ENCODE measurements around the gene FBXO41.
A peak's percentile ranks its signal among the peaks of the same experiment; 100 is the strongest.

Gene FBXO41

DNA sequence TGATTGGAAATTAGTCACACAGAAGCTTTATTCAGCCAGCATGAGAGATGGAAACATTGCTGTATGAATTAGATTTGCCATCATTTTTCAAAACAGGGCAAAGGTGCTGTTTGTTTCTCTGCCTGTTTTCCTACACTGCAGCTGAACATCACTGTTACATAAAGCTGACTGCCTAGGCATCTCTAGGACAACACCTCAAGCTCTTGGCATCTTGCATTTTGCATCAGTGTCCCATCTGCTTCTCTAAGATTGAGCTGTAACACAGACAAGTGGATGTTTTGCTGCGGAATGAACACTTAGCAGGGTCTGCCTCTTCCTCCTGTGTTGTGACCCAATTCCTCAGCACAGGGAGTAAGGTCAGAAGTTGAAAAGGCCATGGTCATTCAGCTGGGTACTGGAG is 45.3 kb downstream of the FBXO41 start:
- DNase-seq: no peak

DNA sequence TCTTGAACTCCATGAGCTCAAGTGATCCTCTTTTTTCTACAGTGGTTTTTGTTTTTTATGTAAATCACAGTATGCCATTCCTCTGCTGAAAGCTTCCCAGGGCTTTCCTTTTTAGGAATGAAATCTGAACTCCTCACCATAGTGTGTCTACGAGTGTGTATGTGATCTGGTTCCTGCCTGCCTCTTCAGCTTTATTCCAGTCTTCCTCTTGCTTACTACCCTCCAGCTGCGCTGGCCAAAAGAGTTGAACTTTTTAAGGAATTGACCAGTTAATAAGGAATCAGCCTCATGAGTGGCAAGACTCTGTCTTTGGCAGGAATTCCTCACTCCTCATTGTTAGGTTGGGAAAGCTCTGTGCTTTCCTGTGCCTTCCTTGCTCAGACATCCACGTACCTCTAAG is 46.1 kb downstream of the FBXO41 start:
- no peak for DNase-seq

DNA sequence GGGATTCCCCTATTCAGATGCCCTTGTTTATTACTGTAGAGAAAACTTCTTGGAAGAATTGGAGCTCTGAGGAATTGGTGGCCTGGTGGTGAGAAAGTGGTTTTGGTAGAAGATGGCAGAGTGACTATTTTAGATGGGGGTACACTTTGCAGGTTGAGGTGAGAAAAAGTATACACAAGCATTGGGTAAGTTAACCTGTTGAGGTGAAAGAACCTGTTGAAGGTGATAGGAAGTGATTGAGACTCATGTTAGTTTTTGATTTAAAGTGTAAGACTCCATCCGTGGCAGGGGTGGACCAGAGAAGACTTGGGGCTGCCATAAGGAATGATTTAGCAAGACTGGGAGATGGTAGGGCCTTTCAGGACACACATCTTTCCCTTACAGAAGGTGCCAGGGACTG is 47.1 kb downstream of the FBXO41 start:
- no peak for DNase-seq

DNA sequence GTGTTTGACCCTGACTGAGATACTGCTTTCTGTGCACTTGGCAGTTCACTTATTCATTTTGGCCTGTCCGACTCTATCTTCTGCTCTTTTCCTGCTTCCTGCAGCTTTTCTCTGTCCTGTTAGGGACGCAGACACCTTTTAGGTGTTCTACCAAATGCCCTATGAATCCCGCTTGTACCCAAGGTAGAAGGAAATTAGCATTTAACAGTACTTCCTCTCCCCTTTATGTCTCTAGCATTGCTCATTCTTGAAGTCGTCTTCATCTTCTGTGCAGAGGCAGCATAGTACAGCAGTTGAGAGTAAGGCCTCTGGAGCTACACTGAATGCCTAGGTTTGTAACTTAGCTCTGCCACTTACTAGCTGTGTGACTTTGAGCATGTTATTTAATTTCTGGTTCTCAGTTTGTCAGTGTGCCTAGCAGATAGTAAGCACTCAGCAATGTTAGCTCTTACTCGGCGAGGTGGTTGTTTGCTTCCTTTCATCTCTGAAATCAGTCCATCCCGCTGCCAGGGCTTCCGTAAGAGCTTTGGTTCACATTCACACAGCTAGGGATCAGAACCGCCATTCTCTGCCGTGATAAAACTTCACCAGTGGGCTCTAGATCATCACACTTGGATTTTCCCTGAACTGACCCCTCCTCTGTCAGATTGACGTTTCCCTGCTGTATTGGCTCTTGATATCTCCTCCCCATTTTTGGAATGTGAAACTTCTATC is 48.8 kb downstream of the FBXO41 start:
- no peak for DNase-seq

DNA sequence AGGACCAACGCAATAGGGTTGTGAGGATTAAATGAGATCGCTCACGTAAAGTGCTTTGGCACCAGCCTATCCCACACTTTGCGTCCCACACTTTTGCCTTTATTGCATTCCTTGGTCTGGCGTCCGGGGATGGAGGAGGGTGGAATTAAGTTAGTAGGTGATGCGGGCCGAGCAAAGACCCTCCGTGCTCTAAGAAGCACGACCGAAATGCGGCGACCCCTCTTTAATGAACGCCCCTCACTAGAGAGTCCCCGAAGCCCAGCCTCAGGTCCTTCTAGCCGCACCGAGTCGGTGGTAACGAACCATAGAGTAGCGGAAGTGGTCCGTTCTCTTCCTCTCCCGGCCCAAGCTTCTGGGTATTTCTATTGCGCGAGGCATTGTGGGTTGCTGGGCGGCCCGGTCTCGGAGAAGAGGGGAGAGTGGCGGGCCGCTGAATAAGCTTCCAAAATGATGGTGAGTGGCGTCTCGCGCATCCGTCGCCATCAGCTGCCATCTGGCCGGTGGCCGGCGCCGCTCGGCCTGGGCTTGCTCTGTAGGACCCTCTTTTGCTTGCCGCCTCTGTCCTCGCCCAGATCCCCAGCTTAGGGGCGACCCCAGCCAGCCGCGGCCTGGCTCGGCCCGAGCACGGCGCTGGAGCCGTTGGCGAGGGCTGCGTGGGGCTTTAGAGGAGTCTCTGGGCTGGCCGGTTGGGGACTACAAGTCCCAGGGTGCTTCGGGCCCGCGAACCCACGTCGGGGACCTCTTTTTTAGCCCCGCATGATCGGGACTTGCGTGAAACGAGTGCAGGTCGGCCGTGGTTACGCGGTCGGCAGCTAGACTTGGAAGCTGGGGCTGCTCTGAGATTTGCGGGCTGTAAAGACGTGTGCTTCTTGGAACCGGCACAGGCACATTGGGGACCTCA is 50.1 kb downstream of the FBXO41 start, which contains the start of gene CCT7:
Gene CCT7 (plus strand): TSS at position 377 of the 901 bp plus-strand sequence. CDS start 71 bp downstream, at position 448.
- DNase-seq: peak; percentile 94

DNA sequence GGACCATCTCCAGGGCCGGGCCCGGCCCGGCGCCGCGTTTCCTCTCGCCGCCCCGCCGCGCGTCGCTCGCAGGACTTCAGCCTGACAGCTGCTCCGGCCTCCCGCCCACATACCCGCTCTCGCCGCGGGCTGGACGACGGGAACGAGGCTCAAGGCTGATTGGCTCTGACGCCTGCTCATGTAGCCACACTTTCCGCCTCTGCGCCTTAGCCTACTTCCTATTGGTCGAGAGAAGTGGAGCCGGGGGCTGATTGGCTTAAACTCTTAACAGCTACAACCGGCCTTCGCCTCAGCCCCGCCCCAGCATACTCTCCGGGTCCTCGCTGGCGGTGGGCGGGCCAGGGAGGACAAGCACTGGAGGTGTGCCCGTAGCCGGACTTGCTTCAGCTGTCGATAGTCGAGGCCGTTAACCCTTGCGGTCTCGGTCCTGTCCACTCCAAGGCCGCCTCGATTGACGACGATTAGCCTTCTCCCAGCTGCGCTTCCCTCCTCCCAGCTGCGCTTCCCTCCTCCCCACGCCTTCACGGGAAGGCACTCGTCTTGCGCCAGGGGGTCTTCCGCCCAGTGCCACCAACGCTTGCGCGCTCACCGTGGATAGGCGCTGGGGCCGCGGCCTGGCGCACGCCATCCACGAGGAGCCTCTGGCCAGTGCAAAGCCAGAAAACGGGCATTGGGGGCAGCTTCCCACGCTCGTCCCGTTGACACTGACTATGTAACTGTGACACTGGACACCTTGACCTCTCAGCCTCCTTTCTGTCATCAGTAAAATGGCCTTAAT is 50.9 kb downstream of the FBXO41 start, which contains the start of gene PRADC1:
Gene PRADC1 (minus strand): TSS at position 86 of the 778 bp plus-strand sequence. CDS start 79 bp downstream, at position 7.
- DNase-seq: peak; percentile 100

DNA sequence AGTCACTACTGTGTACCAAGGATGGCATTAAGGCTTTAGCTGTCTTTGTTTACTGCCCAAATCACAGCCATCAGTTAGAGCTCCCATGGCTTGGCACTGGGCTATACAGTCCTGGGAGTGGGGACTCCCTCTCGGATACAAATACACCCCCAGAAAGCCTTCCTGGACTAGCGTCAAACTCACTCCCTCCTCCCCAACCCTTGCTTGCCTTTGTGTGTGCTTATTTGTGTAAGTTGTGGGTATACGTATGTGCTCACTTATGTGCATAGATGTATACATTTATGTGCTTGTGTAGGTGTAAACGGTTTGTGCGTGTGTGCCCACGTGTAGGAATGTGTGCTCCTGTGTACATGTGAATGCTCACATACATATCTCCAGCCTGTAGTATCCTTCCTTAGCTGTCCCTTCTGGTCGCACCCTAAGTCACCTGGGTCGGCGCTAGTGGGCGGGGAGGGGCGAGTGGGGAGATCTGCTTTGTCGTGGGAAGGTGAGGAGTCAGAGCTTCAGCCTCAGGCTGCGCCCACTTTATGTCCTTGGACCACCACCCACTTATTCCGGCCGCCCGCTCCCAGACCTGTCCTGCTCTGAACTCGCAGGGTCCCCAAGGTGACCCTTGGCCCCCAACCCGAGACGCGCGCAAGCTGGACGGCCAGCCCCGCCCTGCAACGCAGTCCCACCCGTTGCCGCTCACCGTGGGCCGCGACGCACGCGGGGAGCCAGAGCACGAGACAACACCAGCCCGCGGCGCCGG is 51.7 kb downstream of the FBXO41 start:
- DNase-seq: no peak

DNA sequence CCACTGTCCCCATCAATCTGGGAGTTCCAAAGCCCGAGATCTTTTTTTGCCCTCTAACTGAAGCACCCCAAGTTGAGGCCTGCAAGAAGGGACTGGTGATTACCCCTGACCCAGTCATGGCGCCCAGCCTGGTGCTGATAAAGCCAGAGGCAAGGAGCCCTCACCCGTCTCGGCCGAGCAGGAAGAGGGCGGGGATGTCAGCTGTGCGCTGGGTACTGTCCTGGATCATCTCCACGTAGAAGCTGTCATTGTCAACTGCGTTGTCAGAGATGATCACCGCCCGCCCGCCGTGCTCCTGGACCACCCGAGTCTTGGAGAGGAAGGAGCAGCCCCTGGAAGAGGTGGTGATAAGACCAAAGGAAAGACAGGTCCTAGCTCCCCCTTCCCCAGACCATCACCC is 55.6 kb downstream of the FBXO41 start:
- no peak for DNase-seq

DNA sequence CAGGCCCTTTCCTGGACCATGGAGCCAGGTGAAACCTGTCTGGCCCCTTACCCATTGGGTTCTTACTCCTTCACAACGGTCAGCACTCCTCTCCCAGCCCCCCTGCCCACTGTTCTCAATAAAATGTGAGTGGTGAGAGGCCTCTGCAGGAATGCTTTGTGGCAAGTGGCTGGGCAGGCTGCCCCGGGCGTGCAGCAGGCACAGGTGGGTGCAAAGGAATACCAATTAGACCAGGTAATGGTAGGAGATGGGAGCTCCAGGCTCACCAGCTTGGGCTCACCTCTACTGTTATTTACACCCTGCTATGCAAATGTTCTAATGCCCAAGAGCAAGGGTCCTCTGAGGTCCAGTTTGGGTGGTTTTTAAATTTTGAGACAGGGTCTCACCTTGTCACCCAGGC is 57.2 kb downstream of the FBXO41 start:
- DNase-seq: no peak

DNA sequence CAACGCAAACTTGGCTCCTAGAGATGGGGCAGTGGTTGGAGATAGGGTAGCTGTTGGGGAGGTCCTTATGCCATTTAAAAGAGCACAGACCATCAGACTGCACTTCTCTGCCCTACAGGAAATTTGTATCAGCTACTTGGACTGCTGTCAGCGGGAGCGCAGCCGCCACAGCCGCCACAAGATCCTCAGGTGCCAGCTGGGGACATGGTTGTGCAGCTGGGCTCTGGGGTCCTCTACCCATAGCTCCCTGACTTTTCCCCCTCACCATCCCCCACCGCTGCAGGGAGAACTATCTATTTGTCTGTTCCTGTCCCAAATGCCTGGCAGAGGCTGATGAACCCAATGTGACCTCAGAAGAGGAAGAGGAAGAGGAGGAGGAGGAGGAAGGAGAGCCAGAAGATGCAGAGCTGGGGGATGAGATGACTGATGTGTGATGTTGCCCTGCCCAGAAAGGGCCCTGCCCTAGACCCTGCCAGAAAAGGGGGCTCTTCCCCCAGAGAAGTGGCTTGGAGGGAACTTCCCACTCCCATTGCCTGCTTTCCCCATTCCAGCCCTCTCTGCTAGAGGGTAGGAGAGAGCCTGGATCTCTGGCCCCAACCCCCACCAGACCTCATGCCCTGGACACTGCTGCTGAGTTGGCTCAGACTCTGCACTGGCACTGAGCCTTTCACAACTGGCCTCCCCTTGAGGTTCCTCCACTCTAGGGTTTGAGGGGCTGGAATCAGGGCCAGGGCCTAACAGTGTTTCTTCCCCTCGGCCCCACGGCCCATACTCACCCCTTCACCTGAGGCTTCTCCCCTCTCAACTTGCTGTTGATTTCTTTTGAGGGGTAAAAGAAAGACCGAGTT is 58.5 kb downstream of the FBXO41 start:
- DNase-seq: no peak

DNA sequence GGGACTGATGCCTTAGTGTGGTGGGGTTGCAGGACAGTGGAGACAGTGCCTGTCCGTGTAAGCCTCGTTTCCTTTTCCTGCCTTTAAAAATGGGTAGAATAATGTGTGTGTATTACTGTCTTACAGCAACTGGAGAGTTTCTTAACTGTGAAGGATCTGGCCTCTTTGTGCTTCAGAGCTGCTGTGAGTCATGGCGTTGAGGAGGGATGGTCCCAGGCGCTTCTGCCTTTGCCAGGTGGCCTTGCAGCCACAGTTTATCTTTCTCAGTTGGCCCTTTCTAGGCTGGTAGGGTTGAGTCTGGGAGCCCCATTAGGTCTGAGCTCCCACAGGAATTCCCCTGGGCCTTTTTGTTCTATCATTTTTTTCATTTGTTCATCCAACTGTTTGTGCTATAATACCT is 60.5 kb downstream of the FBXO41 start:
- no peak for DNase-seq

DNA sequence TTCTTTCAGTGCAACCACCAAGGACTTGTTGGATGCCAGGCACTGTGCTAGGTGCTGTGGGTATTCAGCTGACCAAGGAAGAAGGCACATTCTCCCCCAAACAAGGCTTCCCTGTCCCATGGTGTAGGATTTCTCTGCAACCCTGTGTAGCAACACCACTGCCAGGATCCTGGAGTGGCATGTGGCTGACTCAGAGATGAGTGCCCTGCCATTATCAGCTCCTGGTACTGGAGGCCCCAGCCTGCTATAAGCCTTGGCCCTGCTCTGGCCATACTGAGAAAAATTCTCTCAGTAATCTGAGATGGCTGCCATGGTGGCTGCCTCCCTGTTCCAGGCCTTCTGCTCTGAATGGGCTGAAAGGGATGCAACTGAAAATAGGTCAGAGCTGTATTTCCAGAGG is 66.0 kb downstream of the FBXO41 start:
- DNase-seq: no peak

DNA sequence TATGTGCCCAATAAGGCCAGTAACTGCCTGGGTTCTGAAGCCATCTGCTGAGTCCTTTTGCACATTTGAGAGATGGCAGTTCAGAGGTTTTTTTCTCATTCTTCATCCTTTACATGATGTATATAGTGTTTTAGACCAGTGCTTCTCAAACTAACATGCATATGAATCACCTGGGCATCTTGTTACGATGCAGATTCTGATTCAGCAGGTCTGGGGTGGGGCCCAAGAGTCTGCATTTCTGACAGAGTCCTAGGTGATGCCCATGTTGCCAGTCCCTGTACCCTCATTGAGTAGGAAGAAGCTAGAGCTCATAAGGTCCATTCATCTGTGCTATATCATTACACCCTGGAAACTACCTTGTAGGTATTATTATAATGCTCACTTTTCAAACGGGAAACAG is 66.5 kb downstream of the FBXO41 start:
- no peak for DNase-seq

DNA sequence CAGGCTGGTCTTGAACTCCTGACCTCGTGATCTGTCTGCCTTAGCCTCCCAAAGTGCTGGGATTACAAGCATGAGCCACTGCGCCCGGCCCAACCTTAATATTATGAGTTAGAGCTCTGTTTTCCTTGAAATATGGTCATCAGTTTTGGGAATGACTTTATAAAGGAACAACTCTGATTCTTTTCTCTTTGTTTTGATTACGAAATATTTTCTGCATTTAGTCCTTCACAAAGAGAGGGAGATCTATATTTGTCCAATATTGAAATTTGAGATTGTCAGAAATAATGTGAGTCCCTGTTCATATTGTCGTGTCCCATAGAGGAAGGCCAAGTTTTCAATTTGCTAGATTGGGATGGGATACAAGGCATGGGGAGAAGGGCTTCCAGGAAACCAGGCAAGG is 67.1 kb downstream of the FBXO41 start:
- no peak for DNase-seq

DNA sequence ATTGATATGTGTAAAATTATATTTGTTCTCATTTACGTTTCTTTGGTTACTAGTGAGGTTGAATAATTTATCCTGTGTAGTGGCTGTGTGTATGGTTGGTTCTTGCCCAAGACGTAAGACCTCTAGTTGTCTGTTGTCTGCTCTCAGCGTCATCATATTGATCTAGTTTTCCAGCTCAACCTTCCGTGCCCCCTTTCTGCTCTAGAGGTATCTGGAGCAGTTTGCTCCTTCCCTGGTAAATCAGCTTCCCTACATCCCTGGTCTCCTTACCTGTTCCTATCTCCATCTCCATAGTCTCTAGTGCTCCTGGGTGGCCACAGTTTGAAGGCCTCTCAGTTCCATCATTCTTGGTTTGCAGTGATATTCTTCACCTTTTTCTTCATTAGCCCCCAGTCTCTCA is 69.0 kb downstream of the FBXO41 start:
- no peak for DNase-seq

DNA sequence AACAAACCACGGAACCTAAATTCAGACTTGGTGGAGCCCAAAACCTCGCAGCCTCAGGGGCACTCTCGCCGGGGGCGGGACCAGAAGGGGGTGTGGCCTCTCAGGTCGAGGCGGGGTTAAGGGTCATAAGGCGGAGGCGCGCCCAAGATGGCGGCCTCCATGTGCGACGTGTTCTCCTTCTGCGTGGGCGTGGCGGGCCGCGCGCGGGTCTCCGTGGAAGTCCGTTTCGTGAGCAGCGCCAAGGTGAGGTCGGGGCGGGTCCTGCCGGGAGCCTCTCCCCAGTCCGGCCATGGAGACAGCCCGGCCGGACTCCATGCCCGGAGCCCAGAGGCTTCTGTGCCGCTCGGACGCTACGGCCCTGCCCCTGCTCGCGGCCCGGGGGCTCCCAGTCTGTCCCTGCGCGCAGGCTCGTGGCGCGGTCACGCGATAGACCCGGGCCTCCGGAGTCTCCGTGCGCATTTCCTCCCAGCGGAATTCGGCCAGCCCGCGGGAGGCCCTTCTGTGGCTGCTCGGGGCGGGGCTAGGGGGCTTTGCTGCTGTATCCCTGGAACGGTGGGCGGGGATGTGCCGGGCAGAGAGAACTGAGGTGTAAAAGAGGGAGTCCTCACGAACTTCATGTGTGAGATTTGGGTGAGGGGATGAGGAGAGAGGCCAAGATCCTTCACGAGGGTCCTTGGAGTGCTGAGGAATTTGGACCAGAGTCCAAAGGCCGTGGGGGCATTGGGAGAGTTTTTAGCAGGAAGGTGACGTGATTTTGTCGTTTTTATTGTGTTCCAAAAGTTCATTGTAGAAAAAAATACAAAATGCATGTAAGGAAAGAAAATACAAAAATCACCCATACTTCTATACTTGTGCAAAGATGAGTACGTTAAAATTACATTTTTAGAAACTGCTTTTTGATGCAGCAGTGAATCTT is 69.9 kb downstream of the FBXO41 start, which contains the start of gene SMYD5:
Gene SMYD5 (plus strand): TSS at position 126 of the 916 bp plus-strand sequence. CDS start 22 bp downstream, at position 148.
- DNase-seq: peak; percentile 84

DNA sequence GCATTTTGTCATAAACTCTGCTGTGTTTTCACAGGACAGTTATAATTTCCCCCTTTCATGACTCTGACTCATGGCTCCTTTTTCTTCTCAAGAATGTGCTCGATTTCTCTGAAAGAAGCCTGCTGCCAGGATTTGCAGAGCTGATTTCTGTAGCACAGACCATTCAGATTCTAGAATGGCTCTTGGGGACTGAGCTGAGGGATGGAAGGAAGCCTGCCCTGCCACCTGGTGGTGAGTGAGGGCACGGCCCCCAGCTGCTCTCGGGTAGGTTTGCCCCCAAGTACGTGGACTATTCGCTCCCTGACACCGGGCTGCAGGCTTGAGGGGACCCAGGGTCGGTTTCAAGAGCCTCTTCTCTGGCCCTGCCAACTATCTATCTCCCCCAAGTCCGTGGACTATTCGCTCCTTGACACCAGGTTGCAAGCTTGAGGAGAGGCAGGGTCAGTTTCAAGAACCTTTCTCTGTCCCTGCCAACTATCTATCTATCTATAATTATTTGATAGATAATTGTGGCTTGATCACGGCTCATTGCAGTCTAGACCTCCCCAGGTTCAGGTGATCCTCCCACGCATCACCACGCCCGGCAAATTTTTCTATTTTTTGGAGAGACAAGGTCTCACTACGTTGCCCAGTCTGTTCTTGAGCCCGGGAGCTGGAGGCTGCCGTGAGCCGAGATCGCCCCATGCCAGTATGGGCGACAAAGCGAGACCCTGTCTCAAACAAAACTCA is 71.7 kb downstream of the FBXO41 start:
- peak; percentile 79 for DNase-seq

DNA sequence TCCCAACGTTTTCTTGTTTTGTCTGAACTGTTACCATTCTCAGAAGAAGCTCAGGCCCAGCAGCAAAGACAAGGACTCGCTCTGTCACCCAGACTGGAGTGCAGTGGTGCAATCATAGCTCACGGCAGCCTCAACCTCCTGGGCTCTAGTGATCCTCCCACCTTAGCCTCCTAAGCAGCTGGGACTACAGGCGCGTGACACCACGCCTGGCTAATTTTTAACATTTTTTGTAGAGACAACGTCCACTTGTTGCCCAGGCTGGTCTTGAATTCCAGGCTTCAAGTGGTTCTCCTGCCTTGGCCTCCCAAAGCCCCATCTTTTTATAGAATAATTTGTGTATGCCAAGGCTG is 72.2 kb downstream of the FBXO41 start:
- no peak for DNase-seq

DNA sequence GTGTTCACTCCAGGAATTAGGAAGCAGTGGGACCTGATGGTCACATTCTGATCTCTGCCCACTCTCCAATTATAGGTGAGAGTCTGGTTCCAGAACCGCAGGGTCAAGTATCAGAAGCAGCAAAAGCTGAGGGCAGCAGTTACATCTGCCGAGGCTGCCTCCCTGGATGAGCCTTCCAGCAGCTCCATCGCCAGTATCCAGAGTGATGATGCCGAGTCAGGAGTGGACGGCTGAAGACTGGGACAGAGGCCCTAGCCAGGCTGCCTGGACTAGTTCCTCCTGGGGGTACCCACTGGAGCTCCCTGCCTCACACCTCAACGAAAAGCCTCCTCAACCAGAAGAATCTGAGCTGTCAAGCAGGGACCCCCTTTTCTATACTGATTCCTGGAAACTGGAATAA is 73.6 kb downstream of the FBXO41 start:
- no peak for DNase-seq

DNA sequence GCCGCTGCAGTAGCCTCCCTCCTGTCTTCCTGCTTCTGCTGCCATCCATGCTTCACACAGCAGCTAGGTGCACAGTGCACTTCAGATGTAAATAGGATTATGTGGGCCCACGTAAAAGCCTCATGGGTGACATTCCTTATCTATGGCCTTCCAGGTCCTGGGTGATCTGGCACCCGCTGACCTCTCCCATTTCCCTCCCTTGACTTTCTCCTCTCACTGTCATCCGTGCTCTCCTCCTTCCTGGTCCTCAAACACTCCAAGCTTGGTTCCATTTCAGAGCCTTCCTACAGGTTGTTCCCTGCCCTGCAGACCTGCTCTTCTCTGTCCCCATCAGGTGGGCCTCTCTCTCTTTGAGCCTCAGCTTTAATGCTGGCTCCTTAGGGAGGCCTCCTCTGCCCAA is 74.3 kb downstream of the FBXO41 start:
- no peak for DNase-seq
